ENCODE data around the gene SERINC5. TPM values are rescaled to one million over a fixed set of nuclear protein-coding genes. Genes with fewer than 3 reads are reported as not detected.

Gene SERINC5
- total RNA-seq, 4 donors from 2014 or later = 22.6 to 26.9 (median 24.8) TPM

DNA sequence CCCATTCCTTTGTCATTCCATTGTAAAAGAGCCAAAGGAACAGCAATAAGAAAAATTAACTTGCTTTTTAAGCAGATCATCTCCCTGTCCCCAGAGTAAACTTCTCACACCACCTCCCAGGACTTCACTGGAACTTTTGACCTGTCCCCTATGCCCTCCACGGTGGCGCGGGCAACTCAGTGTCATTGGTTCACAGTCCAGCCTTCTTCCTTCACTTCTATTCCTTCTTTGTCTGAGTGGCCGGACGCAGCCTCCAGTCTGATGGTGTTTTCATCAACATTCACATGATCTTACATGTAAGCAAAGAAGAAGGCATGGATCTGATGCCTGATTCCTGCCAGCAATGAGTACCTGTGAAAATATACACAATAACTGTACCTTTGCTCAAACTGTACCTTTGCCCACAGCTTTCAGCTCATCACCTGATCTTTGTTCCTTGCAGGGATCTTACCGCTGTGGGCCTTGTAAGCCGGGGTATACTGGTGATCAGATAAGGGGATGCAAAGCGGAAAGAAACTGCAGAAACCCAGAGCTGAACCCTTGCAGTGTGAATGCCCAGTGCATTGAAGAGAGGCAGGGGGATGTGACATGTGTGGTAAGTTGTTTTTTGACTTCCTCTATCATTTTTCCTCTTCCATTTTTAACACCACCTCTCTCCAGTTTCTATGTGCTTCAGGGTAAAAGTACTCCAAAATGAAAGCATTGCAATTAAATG lies 188.2 kb downstream of the SERINC5 start:
- TF ChIP-seq POLR2A (IDR thresholded peaks at IDR 0.05) = no peak
- TF ChIP-seq, protein P1, sequence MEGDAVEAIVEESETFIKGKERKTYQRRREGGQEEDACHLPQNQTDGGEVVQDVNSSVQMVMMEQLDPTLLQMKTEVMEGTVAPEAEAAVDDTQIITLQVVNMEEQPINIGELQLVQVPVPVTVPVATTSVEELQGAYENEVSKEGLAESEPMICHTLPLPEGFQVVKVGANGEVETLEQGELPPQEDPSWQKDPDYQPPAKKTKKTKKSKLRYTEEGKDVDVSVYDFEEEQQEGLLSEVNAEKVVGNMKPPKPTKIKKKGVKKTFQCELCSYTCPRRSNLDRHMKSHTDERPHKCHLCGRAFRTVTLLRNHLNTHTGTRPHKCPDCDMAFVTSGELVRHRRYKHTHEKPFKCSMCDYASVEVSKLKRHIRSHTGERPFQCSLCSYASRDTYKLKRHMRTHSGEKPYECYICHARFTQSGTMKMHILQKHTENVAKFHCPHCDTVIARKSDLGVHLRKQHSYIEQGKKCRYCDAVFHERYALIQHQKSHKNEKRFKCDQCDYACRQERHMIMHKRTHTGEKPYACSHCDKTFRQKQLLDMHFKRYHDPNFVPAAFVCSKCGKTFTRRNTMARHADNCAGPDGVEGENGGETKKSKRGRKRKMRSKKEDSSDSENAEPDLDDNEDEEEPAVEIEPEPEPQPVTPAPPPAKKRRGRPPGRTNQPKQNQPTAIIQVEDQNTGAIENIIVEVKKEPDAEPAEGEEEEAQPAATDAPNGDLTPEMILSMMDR (IDR thresholded peaks at IDR 0.05) = no peak
- H3K36me3 ChIP-seq = no peaks in the 10 kb centered on the region
- DNase-seq = no peak
- H3K4me3 ChIP-seq (replicated peaks in 1 of 3) = no peak overlapping the region
- no peak overlapping the region for H3K27ac ChIP-seq
- peaks cover 0 to 7% of the 10 kb centered on the region in 2 donors for H3K4me1 ChIP-seq
- no peaks in the 10 kb centered on the region for H3K9me3 ChIP-seq
- WGBS, 2 donors = 89 to 97% methylated on average over 8 of the region's 8 CpGs
- no peaks in the 10 kb centered on the region for H3K27me3 ChIP-seq
- intact Hi-C loops (cut with DNase I) = no loop called here

DNA sequence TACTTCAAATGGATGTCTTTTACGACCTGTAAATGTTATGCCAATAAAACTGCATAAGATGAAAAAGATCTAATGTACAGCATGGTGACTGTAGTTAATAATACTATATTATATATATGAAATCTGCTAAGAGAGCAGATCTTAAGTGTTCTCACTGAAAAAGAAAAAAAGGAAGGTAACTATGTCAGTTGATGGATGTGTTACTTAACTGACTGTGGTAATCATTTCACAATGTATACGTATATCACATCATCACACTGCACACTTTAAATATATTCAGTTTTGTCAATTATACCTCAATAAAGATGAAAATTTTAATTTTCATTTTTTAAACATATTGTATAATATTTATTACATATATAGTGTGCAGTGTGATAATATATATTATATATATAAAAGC lies 188.8 kb downstream of the SERINC5 start:
- H3K27me3 ChIP-seq = no peaks in the 10 kb centered on the region
- no peak for DNase-seq
- H3K27ac ChIP-seq = no peak overlapping the region
- TF ChIP-seq POLR2A (IDR thresholded peaks at IDR 0.05) = no peak
- TF ChIP-seq, protein P1 (IDR thresholded peaks at IDR 0.05) = no peak
- intact Hi-C loops (cut with DNase I) = no loop called here
- no peak overlapping the region for H3K4me3 ChIP-seq (replicated peaks in 1 of 3)
- H3K4me1 ChIP-seq = peaks cover 0 to 7% of the 10 kb centered on the region in 2 donors
- no peaks in the 10 kb centered on the region for H3K9me3 ChIP-seq
- H3K36me3 ChIP-seq = no peaks in the 10 kb centered on the region
- WGBS, 2 donors = 89 to 92% methylated on average over 2 of the region's 2 CpGs

DNA sequence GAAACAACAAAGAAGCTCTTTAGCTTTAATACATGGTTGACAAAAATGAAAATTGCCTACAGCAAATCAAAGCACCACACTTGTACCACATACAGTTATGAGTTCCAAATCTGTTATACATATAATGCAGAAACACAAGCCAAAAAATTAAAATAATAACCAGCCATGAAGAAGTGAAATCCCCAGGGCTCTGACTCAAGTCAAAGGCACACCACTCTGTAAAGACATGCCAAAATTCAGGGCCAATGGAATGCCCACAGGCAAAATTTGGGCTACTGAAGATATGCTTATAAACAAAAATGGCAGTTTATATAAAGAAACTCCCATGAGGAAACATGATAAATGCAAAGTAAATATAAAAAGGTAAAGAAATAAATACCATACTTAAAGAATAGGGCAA lies 191.7 kb downstream of the SERINC5 start:
- Histone ChIP-seq H3K36me3 (no peaks in the 10 kb centered on the region), H3K9me3 (no peaks in the 10 kb centered on the region), H3K27me3 (no peaks in the 10 kb centered on the region), H3K27ac (no peak overlapping the region), H3K4me3 (replicated peaks in 1 of 3) (no peak overlapping the region), H3K4me1 (no peaks in the 10 kb centered on the region)
- no peak for TF ChIP-seq POLR2A (IDR thresholded peaks at IDR 0.05)
- TF ChIP-seq, protein P1 (IDR thresholded peaks at IDR 0.05) = no peak
- intact Hi-C loops (cut with DNase I) = no loop called here
- no peak for DNase-seq

Other genes starting within 250 kb of the SERINC5 start
- gene THBS4, start 220.7 kb downstream of the SERINC5 start, total RNA-seq = 1 to 10 TPM; 2.4 to 4.5 (median 3.1) TPM
- not detected for gene SPZ1, start 64.0 kb upstream of the SERINC5 start, total RNA-seq
- gene ZFYVE16, start 152.0 kb upstream of the SERINC5 start, total RNA-seq = 10 to 100 TPM; 31.8 to 64.7 (median 45.2) TPM
- gene FAM151B, start 232.1 kb upstream of the SERINC5 start, total RNA-seq = 1 to 10 TPM; 2.6 to 8.1 (median 4.5) TPM

Data from thyroid gland (tissue), 4 donors.